Urinary bladder (tissue), 4 donors: ENCODE measurements around the gene SP2. TPM values are rescaled to one million over a fixed set of nuclear protein-coding genes. Genes with fewer than 3 reads are reported as not detected.

Experiments
- DNase-seq: peaks from one replicate; pipeline ENCODE4 v3.0.0-alpha.2; 2015; ENCODE audit errors: extremely low spot score
- H3K27ac ChIP-seq: one replicate; pipeline ENCODE4 v1.5.1; 2013; ENCODE audit warnings: low read depth, mild to moderate bottlenecking, moderate library complexity
- H3K36me3 ChIP-seq: one replicate; pipeline ENCODE4 v1.6.1; 2013; ENCODE audit warnings: mild to moderate bottlenecking, moderate library complexity; ENCODE audit not compliant: insufficient read depth
- H3K4me1 ChIP-seq: one replicate; pipeline ENCODE4 v1.6.1; 2013; ENCODE audit warnings: mild to moderate bottlenecking, moderate library complexity; ENCODE audit not compliant: insufficient read depth
- H3K4me3 ChIP-seq: one replicate; pipeline ENCODE4 v1.5.1; 2013; ENCODE audit warnings: low read depth, low read length
- WGBS: extraction: QIAGEN DNeasy Blood & Tissue Kit; methylation state at CpG from one replicate; pipeline ENCODE4 v1.1.7; 2013; 5-methylcytosine and 5-hydroxymethylcytosine counted together
- polyA plus RNA-seq: library from polyadenylated mRNA; stranded (reverse); fragments of 200-250 nt; gene quantifications from one replicate; pipeline ENCODE4 v1.2.3, GENCODE V29; 2013
- total RNA-seq: library from RNA; depleted of rRNA; stranded (reverse); fragments of >200 nt; gene quantifications from one replicate; pipeline ENCODE4 v1.2.3, GENCODE V29; 2014
- donor health status: healthy with polysubstance abuse.
- donor health status: healthy.

SP2 gene
- 1.9 TPM for total RNA-seq
- 16.0 TPM for polyA plus RNA-seq

GRCh38 chr17:47895856-47896671, at the start of gene SP2:
Gene SP2, plus strand, starts transcription at chr17:47896236. Its CDS starts 51 bp downstream, at chr17:47896287.
- Histone ChIP-seq H3K27ac (peak within 1 kb of the TSS; percentile 100), H3K4me1 (no peaks in the 10 kb centered on the region), H3K36me3 (no peaks in the 10 kb centered on the region), H3K4me3 (peak within 1 kb of the TSS; percentile 74)
- peak; percentile 100 for DNase-seq
- under 1% methylated on average over 70 of the region's 70 CpGs for whole genome bisulfite sequencing

DNA sequence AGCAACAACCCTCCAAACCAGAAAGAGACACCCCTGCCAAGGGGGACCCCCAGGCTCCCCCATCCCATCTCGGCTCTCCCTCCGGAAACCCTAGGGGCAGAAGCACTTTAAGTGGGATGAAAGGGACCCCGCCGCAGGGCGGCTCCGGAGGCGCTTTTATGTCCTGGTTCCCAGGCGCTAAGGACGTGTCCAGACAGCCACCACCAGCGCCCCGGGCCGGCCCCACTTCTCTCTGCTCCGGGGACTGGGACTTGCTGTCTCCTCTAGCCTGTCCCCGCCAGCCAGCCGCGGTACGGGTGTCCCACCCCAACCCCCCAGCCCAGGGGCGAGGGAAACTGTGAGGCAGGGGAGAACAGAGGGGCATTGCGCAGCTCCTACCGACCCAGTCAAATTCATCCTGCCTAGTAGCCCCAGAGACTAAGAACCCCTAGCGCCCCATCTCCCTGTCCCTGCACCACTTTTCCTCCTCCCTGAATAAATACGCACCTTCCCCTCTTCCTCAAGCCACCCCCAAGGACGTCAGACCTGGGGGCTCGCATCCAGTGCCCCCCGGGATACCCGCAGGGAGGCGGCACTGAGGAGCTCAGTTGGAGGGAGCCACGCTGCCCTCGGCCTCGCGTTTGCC, 49.2 kb upstream of the SP2 start:
- 15% methylated on average over 31 of the region's 31 CpGs for WGBS
- no peak for DNase-seq
- H3K27ac ChIP-seq = no peak overlapping the region
- no peaks in the 10 kb centered on the region for H3K36me3 ChIP-seq
- no peak overlapping the region for H3K4me3 ChIP-seq
- no peaks in the 10 kb centered on the region for H3K4me1 ChIP-seq

- Histone ChIP-seq H3K4me3 (no peak overlapping the region), H3K27ac (no peak overlapping the region), H3K36me3 (no peaks in the 10 kb centered on the region), H3K4me1 (no peaks in the 10 kb centered on the region)
- no peak for DNase-seq
- WGBS = 23% methylated on average over 71 of the region's 71 CpGs
Measured at GRCh38 chr17:47847341-47848197, 48.5 kb upstream of the SP2 start.

- H3K27ac ChIP-seq = no peak overlapping the region
- H3K4me1 ChIP-seq = no peaks in the 10 kb centered on the region
- no peak overlapping the region for H3K4me3 ChIP-seq
- DNase-seq = no peak
- WGBS = 34% methylated on average over 23 of the region's 23 CpGs
- H3K36me3 ChIP-seq = no peaks in the 10 kb centered on the region
Measured at GRCh38 chr17:47848198-47848513, 47.9 kb upstream of the SP2 start.

- Histone ChIP-seq H3K4me3 (peak overlapping the region; percentile 34), H3K4me1 (no peaks in the 10 kb centered on the region), H3K27ac (no peak overlapping the region), H3K36me3 (no peaks in the 10 kb centered on the region)
- no peak for DNase-seq
- WGBS = 35% methylated on average over 9 of the region's 9 CpGs
Measured at GRCh38 chr17:47850373-47850691, 45.7 kb upstream of the SP2 start.

GRCh38 chr17:47850692-47851573, 45.1 kb upstream of the SP2 start, which contains the start of gene SP6:
Gene SP6, minus strand, starts transcription at chr17:47851163. Its CDS starts 2,734 bp downstream, at chr17:47848429.
- Histone ChIP-seq H3K4me1 (no peaks in the 10 kb centered on the region), H3K27ac (no peak within 1 kb of the TSS), H3K36me3 (no peaks in the 10 kb centered on the region), H3K4me3 (peak within 1 kb of the TSS; percentile 34)
- DNase-seq = no peak
- 4% methylated on average over 71 of the region's 71 CpGs for WGBS

GRCh38 chr17:47851764-47852112, 44.3 kb upstream of the SP2 start:
- no peaks in the 10 kb centered on the region for H3K36me3 ChIP-seq
- H3K4me3 ChIP-seq = no peak overlapping the region
- 39% methylated on average over 11 of the region's 11 CpGs for WGBS
- no peaks in the 10 kb centered on the region for H3K4me1 ChIP-seq
- DNase-seq = no peak
- no peak overlapping the region for H3K27ac ChIP-seq

- no peak for DNase-seq
- WGBS = 28% methylated on average over 32 of the region's 32 CpGs
- Histone ChIP-seq H3K4me1 (no peaks in the 10 kb centered on the region), H3K4me3 (no peak overlapping the region), H3K36me3 (no peaks in the 10 kb centered on the region), H3K27ac (no peak overlapping the region)
Measured at GRCh38 chr17:47852113-47852949, 43.7 kb upstream of the SP2 start.

GRCh38 chr17:47853616-47854015, 42.4 kb upstream of the SP2 start:
- Histone ChIP-seq H3K27ac (no peak overlapping the region), H3K36me3 (no peaks in the 10 kb centered on the region), H3K4me3 (no peak overlapping the region), H3K4me1 (no peaks in the 10 kb centered on the region)
- WGBS = 46% methylated on average over 5 of the region's 5 CpGs
- no peak for DNase-seq

GRCh38 chr17:47855737-47856136, 40.3 kb upstream of the SP2 start:
- WGBS = 18% methylated on average over 3 of the region's 3 CpGs
- DNase-seq = no peak
- no peaks in the 10 kb centered on the region for H3K4me1 ChIP-seq
- no peaks in the 10 kb centered on the region for H3K36me3 ChIP-seq
- no peak overlapping the region for H3K27ac ChIP-seq
- H3K4me3 ChIP-seq = no peak overlapping the region

- H3K4me3 ChIP-seq = no peak overlapping the region
- no peak overlapping the region for H3K27ac ChIP-seq
Measured at GRCh38 chr17:47856830-47857229, 39.2 kb upstream of the SP2 start.

DNA sequence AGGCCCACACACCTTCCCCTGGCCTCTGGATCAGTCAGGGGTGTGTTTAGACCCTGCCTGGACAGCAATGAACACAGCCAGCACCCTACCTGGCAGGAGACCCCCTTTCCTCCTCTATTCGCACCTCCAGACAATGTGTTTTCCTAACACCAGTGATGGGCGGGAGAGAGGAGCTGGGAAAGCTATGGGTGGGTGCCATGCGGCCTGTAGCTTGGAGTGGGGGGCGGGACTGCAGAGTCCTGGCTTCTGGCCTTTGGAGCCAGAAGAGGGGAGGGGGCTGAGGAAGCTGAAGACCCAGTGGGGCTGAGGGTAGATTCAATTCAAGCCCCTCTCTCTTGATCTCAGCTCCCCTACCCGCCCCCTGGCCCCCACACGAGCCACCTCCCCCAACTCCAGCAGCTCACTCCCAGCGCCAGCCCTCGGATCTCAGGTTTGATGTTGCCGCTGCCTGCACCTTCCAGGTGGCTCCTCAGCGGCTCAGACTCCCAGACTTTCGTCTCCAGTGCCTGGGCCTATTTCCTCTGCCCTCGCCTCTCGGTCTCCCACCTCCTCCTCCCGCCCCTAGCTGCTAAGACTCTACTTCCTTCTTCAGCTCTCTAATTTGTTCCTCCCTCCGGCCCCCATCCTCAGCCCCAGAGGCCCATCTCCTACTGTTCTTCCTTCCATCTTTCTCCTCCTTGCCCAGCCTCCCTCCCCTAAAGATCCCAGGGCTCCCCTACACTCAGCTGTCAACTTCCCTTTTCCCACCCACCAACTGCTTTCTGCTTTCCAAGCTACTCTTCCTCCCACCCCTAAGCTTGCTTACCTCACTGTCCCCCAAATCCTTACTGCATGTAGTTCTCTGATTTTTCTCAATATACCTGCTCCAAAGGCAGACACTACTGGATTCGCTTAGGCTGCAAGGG, 38.2 kb upstream of the SP2 start:
- no peak for DNase-seq
- H3K36me3 ChIP-seq = no peaks in the 10 kb centered on the region
- WGBS = 59% methylated on average over 16 of the region's 16 CpGs
- H3K27ac ChIP-seq = no peak overlapping the region
- no peak overlapping the region for H3K4me3 ChIP-seq
- H3K4me1 ChIP-seq = no peaks in the 10 kb centered on the region

More at GRCh38 chr17:47856830-47857229, 39.2 kb upstream of the SP2 start:
- H3K4me1 ChIP-seq = no peaks in the 10 kb centered on the region
- H3K36me3 ChIP-seq = no peaks in the 10 kb centered on the region
- no peak for DNase-seq
